Fibroblast of mammary gland (primary cell): ENCODE results near the gene SYCP1.
"Not testable (repeated sequence)": the region's sequence is repeated elsewhere in the genome, so short reads cannot be mapped to it uniquely, and the experiment has no call there.

ENCODE experiments used
- DNase-seq: peaks from one replicate; pipeline ENCODE4 v3.0.0-alpha.2; 2010; ENCODE audit warnings: low read depth
- H3K4me3 ChIP-seq: 2 replicates; pipeline ENCODE4 v1.5.1; 2011; ENCODE audit warnings: low read depth, mild to moderate bottlenecking, low read length, moderate library complexity; ENCODE audit not compliant: control insufficient read depth
- CTCF ChIP-seq: conservative IDR thresholded peaks from 2 replicates; pipeline ENCODE4 v1.5.1; 2011; ENCODE audit warnings: low read depth, low read length, inconsistent platforms; ENCODE audit not compliant: control insufficient read depth, insufficient read depth

The SYCP1 gene

DNA sequence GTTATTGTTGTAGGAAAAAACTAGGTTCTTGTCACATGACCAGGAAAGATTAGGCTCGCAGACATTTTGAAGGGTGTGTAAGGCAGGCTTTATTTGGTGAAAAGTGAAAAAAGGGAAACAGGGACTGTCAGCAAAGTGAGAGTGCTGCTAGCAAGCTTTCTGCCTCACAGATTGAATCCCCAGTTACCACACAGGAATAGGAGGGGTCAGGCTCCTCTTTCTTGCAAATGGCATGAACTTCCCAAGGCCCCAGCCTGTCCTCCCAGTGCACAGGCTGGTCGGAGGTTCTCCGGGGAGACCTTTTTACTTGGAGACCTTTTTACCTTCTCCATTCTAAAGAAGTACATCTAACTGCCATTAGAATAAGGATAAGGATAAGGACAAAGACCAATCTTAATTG lies 42.1 kb downstream of the SYCP1 start:
- no peak overlapping the region for H3K4me3 ChIP-seq
- DNase-seq: no peak
- no peak for TF ChIP-seq CTCF

GRCh38 chr1:114901814-114902213 lies 47.2 kb downstream of the SYCP1 start:
- DNase-seq: no peak
- no peak for TF ChIP-seq CTCF

GRCh38 chr1:114902343-114902742 lies 47.7 kb downstream of the SYCP1 start:
- no peak for DNase-seq
- no peak overlapping the region for H3K4me3 ChIP-seq
- no peak for TF ChIP-seq CTCF

More at GRCh38 chr1:114901814-114902213, 47.2 kb downstream of the SYCP1 start:
- no peak overlapping the region for H3K4me3 ChIP-seq

DNA sequence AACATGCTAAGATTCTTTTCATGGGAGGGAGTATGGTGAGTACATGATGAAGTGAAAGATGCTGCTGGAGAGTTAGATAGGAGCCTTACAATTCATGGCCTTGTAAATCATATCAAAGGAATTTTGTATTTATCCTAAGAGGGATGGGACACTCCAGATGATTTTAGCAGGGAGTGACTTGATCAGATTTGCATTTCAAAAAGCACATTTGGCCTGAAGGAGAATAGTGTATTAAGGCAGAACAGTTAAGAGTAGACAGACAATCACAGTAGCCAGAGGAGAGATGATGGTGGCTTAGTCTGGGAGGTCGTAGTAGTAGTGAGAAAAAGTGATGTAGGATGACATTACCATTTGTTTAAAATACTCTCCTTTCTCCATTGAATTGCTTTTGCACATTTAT lies 48.8 kb downstream of the SYCP1 start:
- no peak for DNase-seq
- no peak overlapping the region for H3K4me3 ChIP-seq
- TF ChIP-seq CTCF: no peak

- DNase-seq, H3K4me3 ChIP-seq: not testable (repeated sequence)
These were observed 61.1 kb downstream of the SYCP1 start for GRCh38 chr1:114915720-114916119.

- TF ChIP-seq CTCF: no peak
- DNase-seq: no peak
These were observed 71.9 kb downstream of the SYCP1 start for GRCh38 chr1:114926607-114927006.

GRCh38 chr1:114927401-114927800 lies 72.7 kb downstream of the SYCP1 start:
- DNase-seq: no peak
- no peak overlapping the region for H3K4me3 ChIP-seq
- TF ChIP-seq CTCF: no peak

More at GRCh38 chr1:114926607-114927006, 71.9 kb downstream of the SYCP1 start:
- no peak overlapping the region for H3K4me3 ChIP-seq

- TF ChIP-seq CTCF: peak; percentile 7
- DNase-seq: peak; percentile 21
- no peak overlapping the region for H3K4me3 ChIP-seq
These were observed 101.9 kb downstream of the SYCP1 start for GRCh38 chr1:114956570-114956969.
